GM19468 (cell line): Measurements from ENCODE around the gene SEC14L1.

Experiments
- ATAC-seq: cut with Tn5 transposase; IDR thresholded peaks from one replicate; pipeline ENCODE4 v1.9.1; 2021; ENCODE audit warnings: mild to moderate bottlenecking, moderate library complexity, moderate number of reproducible peaks; ENCODE audit not compliant: unreplicated experiment; ENCODE audit errors: extremely low read depth

Gene SEC14L1

GRCh38 chr17:77115510-77115909 lies 25.3 kb upstream of the SEC14L1 start:
- ATAC-seq = no peak

- no peak for ATAC-seq
Observed at GRCh38 chr17:77115947-77116346, 24.8 kb upstream of the SEC14L1 start.

- ATAC-seq = no peak
Observed at GRCh38 chr17:77116371-77116860, 24.4 kb upstream of the SEC14L1 start.

- ATAC-seq = no peak
Observed at GRCh38 chr17:77117415-77117814, 23.4 kb upstream of the SEC14L1 start.

GRCh38 chr17:77118251-77118928 lies 22.4 kb upstream of the SEC14L1 start:
- no peak for ATAC-seq

- no peak for ATAC-seq
Observed at GRCh38 chr17:77119668-77120301, 21.0 kb upstream of the SEC14L1 start.

GRCh38 chr17:77120868-77121267 lies 19.9 kb upstream of the SEC14L1 start:
- no peak for ATAC-seq

GRCh38 chr17:77124192-77124889 lies 16.4 kb upstream of the SEC14L1 start:
- no peak for ATAC-seq

GRCh38 chr17:77125432-77125901 lies 15.3 kb upstream of the SEC14L1 start:
- no peak for ATAC-seq

GRCh38 chr17:77126519-77126918 lies 14.2 kb upstream of the SEC14L1 start:
- ATAC-seq = no peak

- ATAC-seq = no peak
Observed at GRCh38 chr17:77127735-77128361, 12.9 kb upstream of the SEC14L1 start.

- no peak for ATAC-seq
Observed at GRCh38 chr17:77128896-77129567, 11.7 kb upstream of the SEC14L1 start.

GRCh38 chr17:77129568-77130301 lies 11.0 kb upstream of the SEC14L1 start:
- ATAC-seq = no peak

- ATAC-seq = no peak
Observed at GRCh38 chr17:77130525-77130924, 10.2 kb upstream of the SEC14L1 start.

- ATAC-seq = no peak
Observed at GRCh38 chr17:77131904-77132303, 8.9 kb upstream of the SEC14L1 start.

- no peak for ATAC-seq
Observed at GRCh38 chr17:77132411-77133086, 8.2 kb upstream of the SEC14L1 start.

- ATAC-seq = no peak
Observed at GRCh38 chr17:77133087-77133638, 7.6 kb upstream of the SEC14L1 start.

GRCh38 chr17:77136420-77136767 lies 4.4 kb upstream of the SEC14L1 start:
- no peak for ATAC-seq

GRCh38 chr17:77137111-77137510 lies 3.7 kb upstream of the SEC14L1 start:
- no peak for ATAC-seq
